DOHH2 (cell line): ENCODE measurements around the gene ETS1.

Experiments
- CTCF ChIP-seq: fragments of 200-600 bp; sonication (generic); IDR thresholded peaks from one replicate; pipeline ENCODE4 v1.5.1; 2014; ENCODE audit warnings: antibody characterized with exemption, mild to moderate bottlenecking, low read depth, low read length; ENCODE audit not compliant: poor library complexity, severe bottlenecking
- EZH2phosphoT487 ChIP-seq: fragments of 200-600 bp; sonication (generic); IDR thresholded peaks from 2 replicates; pipeline ENCODE4 v1.6.1; 2017; ENCODE audit warnings: borderline replicate concordance, mild to moderate bottlenecking, antibody characterized with exemption, low read length, moderate library complexity, mixed read lengths

DNA sequence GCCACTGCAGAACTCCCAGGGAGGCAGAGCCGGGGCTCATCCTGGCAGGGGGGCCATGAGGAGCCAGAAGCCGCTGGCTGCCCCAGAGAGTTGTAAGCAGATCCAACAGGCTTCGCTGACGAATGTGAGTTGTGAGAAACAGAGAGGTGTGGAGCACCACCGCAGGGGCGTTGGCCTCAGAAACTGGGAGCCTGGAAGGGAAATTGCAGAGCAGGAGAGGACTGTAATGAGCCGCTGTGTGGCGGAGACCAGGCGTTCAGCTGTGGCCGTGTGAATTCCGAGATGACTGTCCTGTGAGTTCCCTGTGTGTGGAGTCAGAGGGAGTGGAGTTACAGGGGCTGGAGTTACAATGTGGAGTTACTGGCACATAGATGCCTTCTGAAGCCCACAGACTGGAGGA, 27.7 kb upstream of the ETS1 start:
- TF ChIP-seq CTCF (no peak), EZH2phosphoT487 (no peak)
